GM20000 (cell line): ENCODE data around the gene WBP2NL.

Experiments
- DNase-seq: peaks from one replicate; pipeline ENCODE4 v3.0.0; 2012; ENCODE audit warnings: low spot score
- TF ChIP-seq, protein P1 (sequence below): IDR thresholded peaks from 2 replicates; pipeline ENCODE4 v1.5.1; 2012; ENCODE audit warnings: mild to moderate bottlenecking, control low read depth; ENCODE audit errors: extremely low read depth, missing control alignments

Gene WBP2NL

DNA sequence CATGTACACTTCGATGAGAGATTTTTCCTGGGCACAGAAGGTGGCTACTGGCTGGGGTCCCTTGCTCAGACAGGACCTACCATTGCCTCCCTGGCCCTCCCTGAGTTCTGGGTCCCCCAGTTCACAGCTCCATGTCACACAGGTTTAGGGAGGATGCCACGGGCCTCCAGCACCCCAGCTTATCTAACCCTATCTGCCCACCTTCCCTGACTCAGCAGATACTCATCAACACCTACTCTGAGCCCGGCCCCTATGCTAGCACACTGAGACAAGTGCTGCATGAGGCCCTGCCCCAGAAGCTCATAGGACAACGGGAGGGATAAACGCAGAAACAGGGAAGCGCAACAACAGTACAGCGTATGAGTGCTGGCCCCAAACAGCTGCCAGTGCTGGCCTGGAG, 62.5 kb downstream of the WBP2NL start:
- TF ChIP-seq, protein P1, sequence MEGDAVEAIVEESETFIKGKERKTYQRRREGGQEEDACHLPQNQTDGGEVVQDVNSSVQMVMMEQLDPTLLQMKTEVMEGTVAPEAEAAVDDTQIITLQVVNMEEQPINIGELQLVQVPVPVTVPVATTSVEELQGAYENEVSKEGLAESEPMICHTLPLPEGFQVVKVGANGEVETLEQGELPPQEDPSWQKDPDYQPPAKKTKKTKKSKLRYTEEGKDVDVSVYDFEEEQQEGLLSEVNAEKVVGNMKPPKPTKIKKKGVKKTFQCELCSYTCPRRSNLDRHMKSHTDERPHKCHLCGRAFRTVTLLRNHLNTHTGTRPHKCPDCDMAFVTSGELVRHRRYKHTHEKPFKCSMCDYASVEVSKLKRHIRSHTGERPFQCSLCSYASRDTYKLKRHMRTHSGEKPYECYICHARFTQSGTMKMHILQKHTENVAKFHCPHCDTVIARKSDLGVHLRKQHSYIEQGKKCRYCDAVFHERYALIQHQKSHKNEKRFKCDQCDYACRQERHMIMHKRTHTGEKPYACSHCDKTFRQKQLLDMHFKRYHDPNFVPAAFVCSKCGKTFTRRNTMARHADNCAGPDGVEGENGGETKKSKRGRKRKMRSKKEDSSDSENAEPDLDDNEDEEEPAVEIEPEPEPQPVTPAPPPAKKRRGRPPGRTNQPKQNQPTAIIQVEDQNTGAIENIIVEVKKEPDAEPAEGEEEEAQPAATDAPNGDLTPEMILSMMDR, result no peak

DNA sequence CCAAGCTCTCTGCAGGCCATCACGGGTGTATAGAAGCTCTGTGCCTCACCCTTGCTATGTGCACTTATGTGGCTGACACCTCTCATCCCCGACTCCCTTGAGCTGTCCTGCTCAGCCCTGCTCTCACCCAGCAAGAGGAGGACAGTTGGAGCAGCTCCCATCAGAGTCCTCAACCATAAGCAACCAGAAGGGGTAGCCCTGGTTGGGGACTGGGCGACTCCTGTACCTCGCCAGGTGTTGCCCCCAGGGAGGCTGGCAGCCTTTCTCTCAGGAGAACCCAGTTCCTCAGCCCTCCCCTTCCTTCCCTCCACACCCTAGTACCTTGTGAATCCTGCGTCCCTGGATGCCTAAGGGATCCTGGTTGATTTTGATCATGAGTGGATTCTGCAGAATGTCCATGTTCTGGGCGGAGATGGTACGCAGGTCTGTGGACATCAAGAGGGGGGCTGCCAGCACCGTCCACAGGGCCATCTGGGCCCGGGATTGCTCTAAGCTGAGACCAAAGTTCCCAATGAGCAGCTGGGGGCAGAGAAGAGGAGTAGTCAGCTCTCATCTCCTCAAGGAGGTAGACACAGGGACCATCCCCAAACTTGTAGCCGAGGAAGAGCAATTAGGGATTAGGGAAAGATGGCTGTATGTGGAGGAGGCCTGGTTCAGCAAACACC, 64.0 kb downstream of the WBP2NL start:
- DNase-seq, result no peak
- TF ChIP-seq, protein P1, result no peak

More for the DNA sequence above, 62.5 kb downstream of the WBP2NL start:
- DNase-seq, result no peak

DNA sequence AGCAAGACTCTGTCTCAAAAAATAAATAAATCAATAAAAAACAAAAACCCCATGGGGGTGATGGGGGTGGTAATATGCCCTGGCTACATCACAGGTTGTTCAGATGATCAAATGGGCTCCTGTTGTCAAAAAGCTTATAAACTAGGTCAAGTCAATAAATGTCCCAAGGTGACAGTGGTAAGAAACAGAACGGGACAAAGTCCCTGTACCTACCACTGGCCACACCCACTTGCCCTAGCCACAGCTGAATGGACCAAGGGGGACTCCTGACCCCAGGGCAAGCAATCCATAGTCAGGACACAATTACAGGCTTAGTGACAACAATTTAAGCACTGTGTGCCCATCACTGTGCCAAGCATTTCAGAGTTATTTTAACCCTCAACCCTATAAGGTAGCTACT, 66.0 kb downstream of the WBP2NL start:
- TF ChIP-seq, protein P1, result no peak
- DNase-seq, result no peak

DNA sequence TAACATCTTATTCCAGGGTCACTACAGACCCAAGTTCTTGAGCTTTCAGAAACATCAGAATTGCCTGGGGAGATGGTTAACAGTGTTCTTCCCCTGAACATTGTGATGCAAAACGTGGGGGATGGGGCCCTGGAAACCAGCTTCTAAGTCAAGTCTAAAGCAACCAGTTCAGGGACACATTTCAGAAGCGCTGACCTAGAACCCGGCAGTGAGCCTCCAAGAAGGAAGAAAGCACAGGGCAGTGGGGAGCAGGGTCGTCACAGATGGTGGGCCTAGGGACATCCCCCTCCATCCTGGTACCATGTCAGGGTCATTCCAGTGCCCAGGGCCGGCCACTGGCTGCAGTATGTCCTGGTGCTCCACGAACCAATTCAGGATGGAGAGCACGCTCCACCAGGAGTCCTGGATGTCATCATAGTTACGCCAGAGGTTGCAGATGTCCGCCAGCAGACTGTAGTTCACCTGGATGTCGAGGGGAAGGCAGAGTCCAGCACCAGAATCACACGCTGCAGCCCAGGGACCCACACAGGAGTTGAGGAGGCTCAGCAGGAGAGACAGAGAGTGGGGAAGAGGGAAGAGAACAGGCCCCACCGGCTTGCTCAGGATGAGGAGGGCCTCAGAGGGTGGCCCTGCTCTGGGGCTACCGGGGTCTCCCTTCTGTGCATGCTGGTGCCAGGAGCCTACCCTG, 67.0 kb downstream of the WBP2NL start:
- TF ChIP-seq, protein P1, result no peak
- DNase-seq, result no peak

DNA sequence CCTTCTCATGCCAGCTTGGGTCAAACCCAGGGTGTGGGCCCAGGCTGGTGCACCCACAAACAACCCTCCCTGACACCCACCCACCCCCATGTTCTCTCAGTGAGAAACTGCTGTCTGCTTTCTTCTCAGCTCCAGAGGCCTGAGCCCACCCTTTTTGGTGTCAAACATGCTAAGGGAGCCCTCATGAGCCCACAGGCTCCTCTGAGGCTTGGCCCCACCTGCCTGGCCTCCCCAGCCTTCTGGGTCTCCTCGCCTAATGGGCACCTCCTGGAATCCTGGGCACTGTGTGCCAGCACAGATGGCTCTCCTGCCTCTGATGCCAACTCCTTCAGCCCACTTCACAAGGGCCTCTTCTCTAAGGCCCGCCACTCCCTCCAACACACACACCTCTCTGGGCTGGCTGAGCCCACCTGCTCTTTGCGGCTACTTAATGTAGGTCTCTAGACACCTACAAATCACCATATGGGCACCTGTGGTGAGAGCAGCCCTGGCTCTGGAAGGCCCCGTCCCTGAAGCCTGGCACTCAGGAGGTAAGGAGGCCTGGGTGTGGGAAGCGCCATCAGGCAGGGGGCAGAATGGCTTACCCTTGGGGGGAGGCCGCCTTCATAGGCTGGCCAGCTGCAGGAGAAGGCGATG, 67.7 kb downstream of the WBP2NL start:
- DNase-seq, result no peak
- TF ChIP-seq, protein P1, result no peak

DNA sequence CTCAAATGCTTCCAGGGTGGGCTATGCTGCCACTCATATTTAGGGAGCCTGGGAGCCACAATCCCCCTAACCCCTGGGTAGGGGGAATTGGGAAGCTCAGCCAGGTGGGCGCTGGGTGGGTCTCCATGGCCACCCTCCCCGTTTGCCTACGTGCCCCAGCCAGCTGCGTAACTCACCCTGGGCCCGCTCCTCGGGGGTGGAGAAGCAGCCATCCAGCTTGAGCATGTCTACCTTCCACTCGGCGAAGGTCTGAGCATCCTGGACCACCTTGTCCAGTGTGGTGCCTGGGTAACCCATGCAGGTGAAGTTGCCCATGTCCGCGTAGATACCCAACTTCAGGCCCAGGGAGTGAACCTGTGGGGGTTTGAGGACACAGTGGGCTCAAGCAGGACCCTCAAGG, 68.3 kb downstream of the WBP2NL start:
- TF ChIP-seq, protein P1, result no peak

DNA sequence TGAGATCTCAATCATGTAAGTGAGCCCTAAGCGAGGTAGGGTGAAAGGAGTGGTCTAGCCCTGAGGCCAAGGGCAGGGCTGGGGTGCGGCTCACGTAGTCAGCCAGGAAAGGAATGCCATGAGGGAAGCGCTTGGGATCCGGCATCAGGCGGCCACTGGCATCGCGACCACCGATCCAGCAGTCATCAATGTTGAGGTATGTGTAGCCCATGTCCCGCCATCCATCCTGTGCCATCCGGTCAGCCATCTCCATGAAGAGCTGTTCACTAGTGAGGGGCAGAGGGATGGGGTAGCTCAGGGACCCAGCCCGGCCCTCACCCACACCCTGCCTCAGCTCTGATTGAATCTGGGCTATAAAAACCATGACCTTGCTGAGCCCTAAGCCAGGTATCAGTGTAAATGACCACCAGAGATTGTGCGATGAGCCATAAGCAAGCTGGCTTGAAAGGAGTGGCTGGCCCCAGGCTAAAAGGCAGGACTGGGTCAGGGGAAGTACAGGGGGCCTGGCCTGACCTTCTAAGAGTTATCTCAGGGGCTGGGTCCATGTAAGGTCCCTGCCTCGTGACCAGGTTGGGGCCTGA, 69.2 kb downstream of the WBP2NL start:
- DNase-seq, result no peak
- TF ChIP-seq, protein P1, result no peak

More for the DNA sequence above, 68.3 kb downstream of the WBP2NL start:
- no peak for DNase-seq
